ENCODE measurements around the gene HCRTR1.

DNA sequence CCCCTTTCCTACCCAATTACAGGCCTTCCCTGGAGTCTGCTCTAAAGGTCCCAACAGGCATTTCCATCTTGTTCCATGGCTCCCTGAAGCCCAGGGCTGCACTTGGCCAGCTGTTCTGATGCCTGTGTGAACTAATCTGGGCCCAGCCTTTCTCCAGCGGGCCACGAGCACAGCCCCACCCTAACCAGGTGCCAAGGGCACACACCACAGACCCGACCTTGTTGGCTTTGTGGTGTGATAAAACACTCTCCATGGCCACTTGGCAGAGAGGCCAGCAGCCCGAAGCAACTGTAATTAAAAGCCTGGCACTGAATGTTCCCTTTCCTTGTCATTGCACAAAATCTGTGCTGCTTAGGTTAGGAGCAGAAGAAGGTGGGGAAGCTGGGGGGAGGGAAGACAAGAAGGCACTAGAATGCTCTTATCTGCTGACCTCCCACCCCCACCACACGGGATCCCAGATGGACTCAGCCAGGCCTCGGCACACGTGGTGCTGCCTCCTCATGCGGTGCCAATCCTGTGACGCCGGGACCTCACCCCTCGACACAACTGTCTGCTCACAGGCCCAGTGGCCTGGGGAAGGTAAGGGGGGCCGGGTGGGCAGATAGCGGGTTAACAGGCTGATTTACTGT, 9.9 kb downstream of the HCRTR1 start:
- TF ChIP-seq ZBTB7A (tag by site-specific recombination; IDR thresholded peaks at IDR 0.05; ENCODE audit: low read depth) (no peak), ZNF266 (tag by site-specific recombination; IDR thresholded peaks at IDR 0.05; ENCODE audit: low read depth) (no peak), TRIM28 (IDR thresholded peaks at IDR 0.05; ENCODE audit: borderline replicate concordance, low read length) (no peak), KLF9 (tag by site-specific recombination; IDR thresholded peaks at IDR 0.05; ENCODE audit: low read depth) (no peak), ZNF274 (IDR thresholded peaks at IDR 0.05; ENCODE audit: low read length) (no peak), ZNF274 (tag by site-specific recombination; IDR thresholded peaks at IDR 0.05; ENCODE audit: borderline replicate concordance) (no peak), ZNF596 (tag by site-specific recombination; IDR thresholded peaks at IDR 0.05) (no peak), ZNF776 (tag by site-specific recombination; IDR thresholded peaks at IDR 0.05; ENCODE audit: borderline replicate concordance) (no peak), MYNN (tag by site-specific recombination; IDR thresholded peaks at IDR 0.05; ENCODE audit: borderline replicate concordance) (no peak)
- TF ChIP-seq, protein P1, sequence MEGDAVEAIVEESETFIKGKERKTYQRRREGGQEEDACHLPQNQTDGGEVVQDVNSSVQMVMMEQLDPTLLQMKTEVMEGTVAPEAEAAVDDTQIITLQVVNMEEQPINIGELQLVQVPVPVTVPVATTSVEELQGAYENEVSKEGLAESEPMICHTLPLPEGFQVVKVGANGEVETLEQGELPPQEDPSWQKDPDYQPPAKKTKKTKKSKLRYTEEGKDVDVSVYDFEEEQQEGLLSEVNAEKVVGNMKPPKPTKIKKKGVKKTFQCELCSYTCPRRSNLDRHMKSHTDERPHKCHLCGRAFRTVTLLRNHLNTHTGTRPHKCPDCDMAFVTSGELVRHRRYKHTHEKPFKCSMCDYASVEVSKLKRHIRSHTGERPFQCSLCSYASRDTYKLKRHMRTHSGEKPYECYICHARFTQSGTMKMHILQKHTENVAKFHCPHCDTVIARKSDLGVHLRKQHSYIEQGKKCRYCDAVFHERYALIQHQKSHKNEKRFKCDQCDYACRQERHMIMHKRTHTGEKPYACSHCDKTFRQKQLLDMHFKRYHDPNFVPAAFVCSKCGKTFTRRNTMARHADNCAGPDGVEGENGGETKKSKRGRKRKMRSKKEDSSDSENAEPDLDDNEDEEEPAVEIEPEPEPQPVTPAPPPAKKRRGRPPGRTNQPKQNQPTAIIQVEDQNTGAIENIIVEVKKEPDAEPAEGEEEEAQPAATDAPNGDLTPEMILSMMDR (tag by site-specific recombination; IDR thresholded peaks at IDR 0.05), result no peak
- TF ChIP-seq, protein P2, sequence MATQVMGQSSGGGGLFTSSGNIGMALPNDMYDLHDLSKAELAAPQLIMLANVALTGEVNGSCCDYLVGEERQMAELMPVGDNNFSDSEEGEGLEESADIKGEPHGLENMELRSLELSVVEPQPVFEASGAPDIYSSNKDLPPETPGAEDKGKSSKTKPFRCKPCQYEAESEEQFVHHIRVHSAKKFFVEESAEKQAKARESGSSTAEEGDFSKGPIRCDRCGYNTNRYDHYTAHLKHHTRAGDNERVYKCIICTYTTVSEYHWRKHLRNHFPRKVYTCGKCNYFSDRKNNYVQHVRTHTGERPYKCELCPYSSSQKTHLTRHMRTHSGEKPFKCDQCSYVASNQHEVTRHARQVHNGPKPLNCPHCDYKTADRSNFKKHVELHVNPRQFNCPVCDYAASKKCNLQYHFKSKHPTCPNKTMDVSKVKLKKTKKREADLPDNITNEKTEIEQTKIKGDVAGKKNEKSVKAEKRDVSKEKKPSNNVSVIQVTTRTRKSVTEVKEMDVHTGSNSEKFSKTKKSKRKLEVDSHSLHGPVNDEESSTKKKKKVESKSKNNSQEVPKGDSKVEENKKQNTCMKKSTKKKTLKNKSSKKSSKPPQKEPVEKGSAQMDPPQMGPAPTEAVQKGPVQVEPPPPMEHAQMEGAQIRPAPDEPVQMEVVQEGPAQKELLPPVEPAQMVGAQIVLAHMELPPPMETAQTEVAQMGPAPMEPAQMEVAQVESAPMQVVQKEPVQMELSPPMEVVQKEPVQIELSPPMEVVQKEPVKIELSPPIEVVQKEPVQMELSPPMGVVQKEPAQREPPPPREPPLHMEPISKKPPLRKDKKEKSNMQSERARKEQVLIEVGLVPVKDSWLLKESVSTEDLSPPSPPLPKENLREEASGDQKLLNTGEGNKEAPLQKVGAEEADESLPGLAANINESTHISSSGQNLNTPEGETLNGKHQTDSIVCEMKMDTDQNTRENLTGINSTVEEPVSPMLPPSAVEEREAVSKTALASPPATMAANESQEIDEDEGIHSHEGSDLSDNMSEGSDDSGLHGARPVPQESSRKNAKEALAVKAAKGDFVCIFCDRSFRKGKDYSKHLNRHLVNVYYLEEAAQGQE (tag by site-specific recombination; IDR thresholded peaks at IDR 0.05), result no peak

All from HEK293 (cell line).